ENCODE data around the gene AGXT.

AGXT gene

GRCh38 chr2:240925568-240926515 lies 57.2 kb downstream of the AGXT start:
- no peaks in the 10 kb centered on the region for H4K20me1 ChIP-seq (ENCODE audit: insufficient read depth, low read length)
- H3K4me1 ChIP-seq (ENCODE audit: insufficient read depth, low read length, severe bottlenecking): no peaks in the 10 kb centered on the region
- H3K4me3 ChIP-seq (ENCODE audit: low read depth, low read length, poor library complexity, severe bottlenecking): no peak overlapping the region
- no peak for TF ChIP-seq CTCF (IDR thresholded peaks at IDR 0.05; ENCODE audit: low read length)
- no peak for TF ChIP-seq EZH2 (IDR thresholded peaks at IDR 0.05; ENCODE audit: borderline replicate concordance, low read length)
- H3K27me3 ChIP-seq (ENCODE audit: insufficient read depth, low read length): no peaks in the 10 kb centered on the region
- H3K9ac ChIP-seq (ENCODE audit: low read length): no peak overlapping the region
- no peaks in the 10 kb centered on the region for H3K9me2 ChIP-seq (ENCODE audit: low read depth, low read length)
- no peak overlapping the region for H3K27ac ChIP-seq (ENCODE audit: low read depth, low read length, poor library complexity, severe bottlenecking)
- no peak overlapping the region for H2AFZ ChIP-seq (ENCODE audit: low read length)
- H3F3A ChIP-seq (ENCODE audit: insufficient read depth, low read length): no peaks in the 10 kb centered on the region
- H3K36me3 ChIP-seq (ENCODE audit: insufficient read depth, low read length): no peaks in the 10 kb centered on the region
- no peaks in the 10 kb centered on the region for H3K79me2 ChIP-seq (ENCODE audit: insufficient read depth, low read length)
- no peak overlapping the region for H3K4me2 ChIP-seq (ENCODE audit: low read length)
- no peaks in the 10 kb centered on the region for H3K9me3 ChIP-seq (ENCODE audit: low read length)

- Histone ChIP-seq H3K36me3 (ENCODE audit: insufficient read depth, low read length) (no peaks in the 10 kb centered on the region), H2AFZ (ENCODE audit: low read length) (no peak overlapping the region), H3F3A (ENCODE audit: insufficient read depth, low read length) (no peaks in the 10 kb centered on the region), H3K4me2 (ENCODE audit: low read length) (no peak overlapping the region), H3K27me3 (ENCODE audit: insufficient read depth, low read length) (no peaks in the 10 kb centered on the region), H3K9me2 (ENCODE audit: low read depth, low read length) (no peaks in the 10 kb centered on the region), H3K79me2 (ENCODE audit: insufficient read depth, low read length) (no peaks in the 10 kb centered on the region), H4K20me1 (ENCODE audit: insufficient read depth, low read length) (no peaks in the 10 kb centered on the region), H3K4me3 (ENCODE audit: low read depth, low read length, poor library complexity, severe bottlenecking) (no peak overlapping the region), H3K9ac (ENCODE audit: low read length) (no peak overlapping the region), H3K4me1 (ENCODE audit: insufficient read depth, low read length, severe bottlenecking) (no peaks in the 10 kb centered on the region), H3K9me3 (ENCODE audit: low read length) (no peaks in the 10 kb centered on the region), H3K27ac (ENCODE audit: low read depth, low read length, poor library complexity, severe bottlenecking) (no peak overlapping the region)
- no peak for TF ChIP-seq EZH2 (IDR thresholded peaks at IDR 0.05; ENCODE audit: borderline replicate concordance, low read length)
- no peak for TF ChIP-seq CTCF (IDR thresholded peaks at IDR 0.05; ENCODE audit: low read length)
Measured at GRCh38 chr2:240926516-240927389, 58.1 kb downstream of the AGXT start.

GRCh38 chr2:240927390-240927781 lies 58.8 kb downstream of the AGXT start:
- no peak overlapping the region for H3K4me3 ChIP-seq (ENCODE audit: low read depth, low read length, poor library complexity, severe bottlenecking)
- H3F3A ChIP-seq (ENCODE audit: insufficient read depth, low read length): no peaks in the 10 kb centered on the region
- H3K9me2 ChIP-seq (ENCODE audit: low read depth, low read length): no peaks in the 10 kb centered on the region
- no peak for TF ChIP-seq EZH2 (IDR thresholded peaks at IDR 0.05; ENCODE audit: borderline replicate concordance, low read length)
- no peak for TF ChIP-seq CTCF (IDR thresholded peaks at IDR 0.05; ENCODE audit: low read length)
- H4K20me1 ChIP-seq (ENCODE audit: insufficient read depth, low read length): no peaks in the 10 kb centered on the region
- H3K9ac ChIP-seq (ENCODE audit: low read length): no peak overlapping the region
- H3K36me3 ChIP-seq (ENCODE audit: insufficient read depth, low read length): no peaks in the 10 kb centered on the region
- H3K4me2 ChIP-seq (ENCODE audit: low read length): no peak overlapping the region
- H3K79me2 ChIP-seq (ENCODE audit: insufficient read depth, low read length): no peaks in the 10 kb centered on the region
- H3K4me1 ChIP-seq (ENCODE audit: insufficient read depth, low read length, severe bottlenecking): no peaks in the 10 kb centered on the region
- H3K9me3 ChIP-seq (ENCODE audit: low read length): no peaks in the 10 kb centered on the region
- H3K27ac ChIP-seq (ENCODE audit: low read depth, low read length, poor library complexity, severe bottlenecking): no peak overlapping the region
- H2AFZ ChIP-seq (ENCODE audit: low read length): no peak overlapping the region
- H3K27me3 ChIP-seq (ENCODE audit: insufficient read depth, low read length): no peaks in the 10 kb centered on the region

Data from OCI-LY1 (cell line).